Fibroblast of skin of left quadriceps (primary cell): Measurements from ENCODE around the gene BCR.
"Not testable (repeated sequence)": the region's sequence is repeated elsewhere in the genome, so short reads cannot be mapped to it uniquely, and the experiment has no call there.

Experiments
- DNase-seq, 2 experiments: peaks; one replicate each; pipeline ENCODE4 v3.0.0-alpha.2; 2013; ENCODE audit warnings: low read depth in 2 of 2

The BCR gene

DNA sequence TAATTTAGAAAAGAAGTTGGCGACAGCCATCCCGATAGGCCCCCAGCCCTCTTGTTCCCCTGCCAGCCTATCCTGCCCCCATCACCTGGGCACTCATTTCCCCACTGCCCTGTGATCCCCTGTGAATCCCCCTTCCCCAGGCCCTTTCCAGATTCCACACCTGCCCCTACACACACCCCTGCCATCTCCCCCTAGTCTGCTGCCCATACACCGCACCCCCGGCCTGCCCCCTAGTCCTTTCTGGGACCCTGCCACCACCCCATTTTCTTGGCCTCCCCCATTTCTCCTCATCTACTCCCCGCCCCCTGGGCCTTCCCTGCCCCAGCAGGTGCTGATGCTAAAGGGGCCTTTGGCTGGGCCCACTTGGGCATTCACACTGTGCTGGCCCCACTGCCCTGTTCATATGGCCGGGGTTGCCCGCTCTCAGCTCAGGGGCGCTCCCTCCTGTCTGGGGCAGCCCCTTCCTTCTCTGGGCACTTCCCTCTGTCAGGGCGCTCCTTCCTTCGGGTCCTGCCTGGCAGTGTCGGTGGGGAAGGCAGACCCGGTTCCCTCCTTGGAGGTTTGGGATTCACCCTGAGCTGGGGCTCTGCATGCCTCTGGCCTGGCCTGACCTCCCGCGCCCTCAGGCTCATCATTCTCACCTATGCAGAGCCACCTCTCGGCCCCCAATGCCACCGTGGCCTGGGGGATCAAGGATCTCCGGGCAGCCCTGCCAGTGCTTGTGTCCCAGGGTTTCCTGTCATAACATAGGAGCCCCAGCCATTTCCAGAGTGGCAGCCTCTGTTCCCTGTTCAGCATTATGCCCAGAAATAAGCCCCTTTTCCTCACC is 108.2 kb downstream of the BCR start:
- no peak for DNase-seq

DNA sequence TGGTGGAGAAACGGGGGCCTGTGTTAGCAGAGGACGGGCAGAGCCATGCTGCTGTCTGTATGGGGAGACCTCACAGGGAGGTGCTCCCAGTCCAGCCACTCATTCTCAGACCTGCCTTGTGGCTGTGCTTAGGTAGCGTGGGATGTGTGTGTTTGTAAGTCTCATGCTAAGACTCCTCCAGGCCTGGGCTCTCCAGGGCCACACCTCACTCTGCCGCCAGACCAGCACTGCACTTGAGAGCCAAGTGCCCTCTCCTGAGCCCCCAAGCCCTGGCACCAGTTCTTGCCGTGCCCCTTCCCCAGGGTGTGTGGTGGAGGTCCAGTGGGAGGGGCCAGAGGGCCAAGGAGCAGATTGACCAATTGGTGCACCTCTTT is 108.8 kb downstream of the BCR start:
- no peak for DNase-seq

DNA sequence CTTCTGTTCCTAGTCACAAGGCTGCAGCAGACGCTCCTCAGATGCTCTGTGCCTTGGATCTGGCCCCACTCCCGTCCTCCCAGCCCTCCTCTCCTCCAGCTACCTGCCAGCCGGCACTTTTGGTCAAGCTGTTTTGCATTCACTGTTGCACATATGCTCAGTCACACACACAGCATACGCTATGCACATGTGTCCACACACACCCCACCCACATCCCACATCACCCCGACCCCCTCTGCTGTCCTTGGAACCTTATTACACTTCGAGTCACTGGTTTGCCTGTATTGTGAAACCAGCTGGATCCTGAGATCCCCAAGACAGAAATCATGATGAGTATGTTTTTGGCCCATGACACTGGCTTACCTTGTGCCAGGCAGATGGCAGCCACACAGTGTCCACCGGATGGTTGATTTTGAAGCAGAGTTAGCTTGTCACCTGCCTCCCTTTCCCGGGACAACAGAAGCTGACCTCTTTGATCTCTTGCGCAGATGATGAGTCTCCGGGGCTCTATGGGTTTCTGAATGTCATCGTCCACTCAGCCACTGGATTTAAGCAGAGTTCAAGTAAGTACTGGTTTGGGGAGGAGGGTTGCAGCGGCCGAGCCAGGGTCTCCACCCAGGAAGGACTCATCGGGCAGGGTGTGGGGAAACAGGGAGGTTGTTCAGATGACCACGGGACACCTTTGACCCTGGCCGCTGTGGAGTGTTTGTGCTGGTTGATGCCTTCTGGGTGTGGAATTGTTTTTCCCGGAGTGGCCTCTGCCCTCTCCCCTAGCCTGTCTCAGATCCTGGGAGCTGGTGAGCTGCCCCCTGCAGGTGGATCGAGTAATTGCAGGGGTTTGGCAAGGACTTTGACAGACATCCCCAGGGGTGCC is 109.8 kb downstream of the BCR start:
- peak; percentile 5 to 9 for DNase-seq

DNA sequence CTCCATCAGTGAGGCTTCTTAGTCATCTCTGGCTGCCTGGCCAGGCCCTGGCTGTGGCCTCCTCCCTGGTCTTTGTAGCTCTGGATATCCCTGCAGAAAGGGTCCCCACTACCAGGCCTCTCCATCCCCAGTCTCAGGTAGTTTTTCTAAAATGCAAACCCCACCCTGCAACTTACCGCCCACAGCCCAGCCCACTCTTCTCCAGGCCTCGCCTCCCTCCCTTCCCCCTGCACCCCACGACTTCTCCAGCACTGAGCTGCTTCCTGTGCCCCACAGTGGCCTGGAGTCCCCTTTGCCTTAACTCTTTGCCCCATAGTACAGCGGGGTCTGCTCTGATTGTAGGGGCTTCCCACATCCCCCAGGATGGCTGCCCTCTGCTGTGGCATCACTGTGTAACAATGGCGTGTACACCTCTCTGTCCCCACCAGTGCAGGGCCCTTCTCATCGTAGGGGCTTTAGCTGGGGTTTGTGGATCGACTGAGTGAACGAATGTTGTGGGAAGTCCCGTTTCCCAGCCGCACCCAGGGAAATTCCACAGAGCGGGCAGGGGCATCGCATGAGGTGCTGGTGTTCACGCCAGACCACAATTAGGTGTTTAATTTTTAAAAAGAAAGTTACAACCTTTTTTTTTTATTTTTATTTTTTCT is 111.6 kb downstream of the BCR start:
- no peak for DNase-seq

GRCh38 chr22:23292453-23293350 is 112.4 kb downstream of the BCR start:
- DNase-seq = no peak

DNA sequence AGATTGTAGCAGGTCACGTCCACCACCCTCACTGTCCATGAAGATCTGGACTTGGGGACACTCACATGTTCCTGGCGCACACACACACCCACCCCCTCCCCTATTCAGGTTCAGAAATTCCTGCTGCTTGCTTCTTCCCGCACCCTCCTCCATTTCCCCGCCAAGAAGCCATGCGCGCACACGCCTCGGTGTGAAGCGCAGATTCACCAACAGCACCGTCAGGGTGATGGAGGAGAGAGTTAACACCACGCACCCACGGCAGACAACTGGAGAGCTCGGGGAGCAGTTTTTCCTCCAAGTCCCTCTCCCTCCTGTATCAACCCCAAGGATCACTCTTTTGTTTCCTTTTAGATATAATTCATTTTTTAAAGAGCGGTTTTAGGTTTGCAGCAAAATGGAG is 113.4 kb downstream of the BCR start:
- no peak for DNase-seq

- DNase-seq = no peak
Observed at GRCh38 chr22:23294221-23294620, 113.9 kb downstream of the BCR start.

GRCh38 chr22:23300476-23300875 is 120.2 kb downstream of the BCR start:
- DNase-seq = no peak

- DNase-seq = no peak
Observed at GRCh38 chr22:23301591-23301990, 121.3 kb downstream of the BCR start.

DNA sequence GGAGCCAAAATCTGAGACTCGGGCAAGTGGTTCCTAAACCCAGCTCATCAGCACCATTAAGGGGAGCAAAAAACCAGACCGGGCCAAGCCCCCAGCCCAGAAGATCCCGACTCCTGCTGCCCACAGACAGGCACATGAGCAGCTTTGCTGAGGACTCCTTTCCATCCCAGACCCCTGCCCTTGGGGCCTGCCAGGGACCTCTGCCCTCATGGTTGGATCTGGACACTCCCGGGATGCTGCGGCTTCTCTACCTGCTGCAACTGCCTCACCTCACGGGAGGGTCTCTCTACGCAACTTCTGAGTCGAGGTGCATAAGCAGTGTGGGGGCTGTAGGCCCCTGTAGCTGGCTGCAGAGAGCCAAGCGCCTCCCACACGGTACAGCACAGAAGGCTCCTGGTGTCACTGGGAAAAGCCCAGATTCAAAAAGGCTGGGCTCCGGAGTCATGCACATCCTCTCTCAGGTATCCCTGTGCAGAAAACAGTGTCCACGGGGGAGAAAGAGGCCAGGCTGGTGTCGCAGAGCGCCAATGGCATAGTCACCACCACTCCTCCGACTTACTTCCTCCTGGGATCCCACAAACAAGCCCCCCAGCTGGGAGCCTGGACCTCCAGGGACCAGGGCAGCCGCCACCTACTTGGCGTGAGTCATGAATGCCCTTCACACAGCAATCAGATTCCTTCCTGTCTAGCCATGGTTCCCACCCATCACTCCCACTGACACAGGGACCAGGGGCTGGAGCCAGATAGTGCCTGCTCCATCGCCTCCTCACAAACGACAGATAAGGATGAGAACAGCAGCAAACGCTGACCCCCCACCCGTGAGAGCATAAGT is 122.1 kb downstream of the BCR start:
- DNase-seq = no peak

GRCh38 chr22:23305321-23305910 is 125.1 kb downstream of the BCR start:
- no peak for DNase-seq

DNA sequence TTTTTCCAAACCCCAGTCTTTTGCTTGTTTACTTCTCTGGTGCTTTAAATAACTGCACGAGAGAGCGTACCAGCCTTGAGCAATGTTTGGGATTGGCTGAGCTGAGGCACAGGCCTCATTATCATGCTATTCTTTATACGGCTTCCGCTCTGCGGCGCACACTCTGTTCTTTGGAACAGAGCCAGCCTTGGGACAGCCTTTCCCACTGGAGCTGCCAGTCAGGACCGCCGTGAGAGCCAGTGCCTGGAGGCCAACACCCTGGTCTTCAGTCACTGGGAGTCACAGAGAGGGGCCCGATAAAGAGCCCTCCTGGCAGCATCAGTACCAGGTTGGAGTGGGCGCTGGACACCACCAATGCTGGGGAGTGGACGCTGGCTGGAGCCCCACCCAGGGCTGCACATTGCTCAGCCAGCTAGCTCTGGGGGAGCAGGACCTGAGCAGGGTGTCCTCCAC is 125.6 kb downstream of the BCR start:
- DNase-seq = no peak

GRCh38 chr22:23306438-23306921 is 126.2 kb downstream of the BCR start:
- DNase-seq = no peak

DNA sequence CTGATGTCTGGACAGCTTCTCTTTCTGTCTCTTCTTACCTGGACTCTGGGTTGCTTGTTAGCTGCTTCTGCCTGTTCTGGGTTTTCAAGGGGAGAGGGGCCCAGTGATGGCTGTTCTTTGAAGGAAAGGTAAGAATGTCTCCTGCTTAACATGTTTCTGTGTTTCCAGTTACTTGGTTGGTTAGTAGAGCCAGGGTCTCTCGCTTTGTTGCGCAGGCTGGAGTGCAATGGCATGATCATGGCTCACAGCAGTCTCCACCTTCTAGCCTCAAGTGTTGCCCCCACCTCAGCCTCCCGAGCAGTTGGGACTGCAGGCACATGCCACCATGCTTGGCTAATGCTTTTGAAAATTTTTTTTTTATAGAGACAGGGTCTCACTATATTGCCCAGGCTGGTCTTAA is 126.6 kb downstream of the BCR start:
- no peak for DNase-seq

DNA sequence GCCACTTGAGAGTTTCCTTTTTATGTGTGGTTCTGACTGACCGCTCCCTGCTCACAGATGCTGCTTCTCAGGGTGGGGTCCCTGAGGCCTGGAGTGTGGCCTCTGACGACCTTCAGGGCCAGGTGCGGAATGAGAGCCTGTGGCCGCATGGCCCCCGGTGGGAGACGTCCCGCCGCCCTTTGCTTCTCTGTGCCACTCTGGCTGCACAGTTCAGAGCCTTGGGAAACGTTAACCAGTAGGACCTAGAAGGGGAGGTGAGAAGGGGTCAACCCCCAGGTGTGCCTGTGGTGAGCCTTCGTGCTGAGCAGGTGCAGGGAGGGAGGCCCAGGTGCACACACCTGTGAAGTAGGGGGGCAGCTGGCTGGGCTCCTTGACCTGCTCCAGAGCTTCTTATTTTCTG is 127.2 kb downstream of the BCR start:
- not testable (repeated sequence) for DNase-seq

- not testable (repeated sequence) for DNase-seq
Observed at GRCh38 chr22:23309261-23309660, 129.0 kb downstream of the BCR start.

GRCh38 chr22:23310443-23311097 is 130.3 kb downstream of the BCR start:
- not testable (repeated sequence) for DNase-seq

DNA sequence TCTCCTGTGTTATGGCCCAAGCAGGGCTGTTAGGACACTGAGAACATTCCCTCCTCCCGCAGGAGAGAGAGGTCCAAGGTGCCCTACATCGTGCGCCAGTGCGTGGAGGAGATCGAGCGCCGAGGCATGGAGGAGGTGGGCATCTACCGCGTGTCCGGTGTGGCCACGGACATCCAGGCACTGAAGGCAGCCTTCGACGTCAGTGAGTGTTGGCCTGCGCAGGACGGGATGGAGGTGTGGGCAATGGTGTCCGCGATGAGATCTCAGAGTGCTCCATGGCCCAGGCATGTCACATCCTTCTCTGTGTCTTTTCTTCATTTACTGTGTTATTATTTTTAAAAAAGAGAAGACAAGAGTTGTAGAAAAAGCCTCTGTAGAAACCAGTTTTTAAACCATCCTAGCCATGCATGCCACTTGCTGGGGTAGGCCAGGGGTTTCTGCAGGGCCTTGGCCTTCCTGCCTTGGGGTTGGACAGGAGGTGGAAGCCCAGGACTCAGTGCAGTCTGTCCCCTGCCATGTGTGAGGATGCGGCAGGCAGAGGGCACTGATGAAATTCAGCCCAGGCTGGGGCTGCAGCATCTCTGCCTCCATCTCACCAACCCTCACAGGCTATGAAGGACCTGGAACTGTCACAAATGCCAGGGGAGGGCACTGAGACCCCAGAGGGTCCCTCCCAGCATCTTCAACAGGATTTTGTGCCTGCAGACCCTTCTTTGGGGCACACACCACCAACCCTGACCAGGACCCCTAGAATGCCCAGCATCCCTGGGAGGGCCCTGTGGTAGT is 131.5 kb downstream of the BCR start:
- DNase-seq = not testable (repeated sequence)
